Tibial nerve (tissue), 4 donors: ENCODE results near the gene ANKRD53. TPM values are rescaled to one million over a fixed set of nuclear protein-coding genes. Genes with fewer than 3 reads are reported as not detected.

Experiments used
- DNase-seq, 2 donors: peaks; one replicate each; pipeline ENCODE4 v3.0.0-alpha.2; 2019; ENCODE audit warnings: low spot score in 2 of 2
- H3K27ac ChIP-seq, 4 donors: fragments of 200-600 bp; sonication (generic) in 3 of 4; one replicate each; pipeline ENCODE4 v1.5.1; 2017 to 2019; ENCODE audit warnings: mild to moderate bottlenecking in 1 of 4
- H3K27me3 ChIP-seq, 2 donors: fragments of 200-600 bp; sonication (generic) in 1 of 2; one replicate each; pipeline versions ENCODE4 v1.5.1 to v1.6.0; 2017 to 2019
- H3K36me3 ChIP-seq, 3 donors: fragments of 200-600 bp; sonication (generic); one replicate each; pipeline ENCODE4 v1.5.1; 2018 to 2019
- H3K4me1 ChIP-seq, 4 donors: fragments of 200-600 bp; sonication (generic) in 3 of 4; one replicate each; pipeline ENCODE4 v1.5.1; 2017 to 2019
- H3K4me3 ChIP-seq, 4 donors: fragments of 200-600 bp; sonication (generic) in 3 of 4; one replicate each; pipeline ENCODE4 v1.5.1; 2017 to 2019; ENCODE audit warnings: mild to moderate bottlenecking in 1 of 4, moderate library complexity in 1 of 4
- H3K9me3 ChIP-seq, 4 donors: fragments of 200-600 bp; sonication (generic) in 3 of 4; one replicate each; pipeline ENCODE4 v1.5.1; 2017 to 2019
- CTCF ChIP-seq, 5 experiments: fragments of 200-600 bp in 3 of 5; fragments of 450-650 bp in 2 of 5; sonication (generic) in 3 of 5; IDR thresholded peaks; one replicate each; pipeline ENCODE4 v1.5.1; 2016 to 2019; ENCODE audit warnings: antibody characterized with exemption in 5 of 5, mild to moderate bottlenecking in 3 of 5, moderate library complexity in 2 of 5
- EP300 ChIP-seq, 2 donors: sonication (generic); formaldehyde crosslinking; IDR thresholded peaks; one replicate each; pipeline ENCODE4 v1.6.1; 2017; ENCODE audit warnings: antibody characterized with exemption in 2 of 2, mild to moderate bottlenecking in 1 of 2
- POLR2A ChIP-seq, 2 donors: fragments of 450-650 bp; IDR thresholded peaks; one replicate each; pipeline ENCODE4 v1.6.1; 2017; ENCODE audit warnings: antibody characterized with exemption in 2 of 2, mild to moderate bottlenecking in 2 of 2, moderate library complexity in 2 of 2
- whole genome bisulfite sequencing, 2 donors: methylation state at CpG; one replicate each; pipeline ENCODE4 v1.1.5; 2018; 5-methylcytosine and 5-hydroxymethylcytosine counted together
- total RNA-seq, 4 donors: library from RNA; depleted of rRNA; stranded (reverse); fragments of >200 nt; gene quantifications; one replicate each; pipeline ENCODE4 v1.1.0, GENCODE V29; 2016

ANKRD53 gene
- total RNA-seq, 4 donors from 2014 or later = 1.3 to 9.0 (median 2.7) TPM

- H3K36me3 ChIP-seq = no peaks in the 10 kb centered on the region
- DNase-seq = no peak
- H3K4me1 ChIP-seq = peaks cover 0 to 10% (median 0%) of the 10 kb centered on the region in 4 donors
- no peak overlapping the region for H3K27ac ChIP-seq
- TF ChIP-seq CTCF (IDR thresholded peaks at IDR 0.05) (no peak), EP300 (IDR thresholded peaks at IDR 0.05) (no peak), POLR2A (IDR thresholded peaks at IDR 0.05) (no peak)
- H3K9me3 ChIP-seq = no peaks in the 10 kb centered on the region
- 79 to 81% methylated on average over 11 of the region's 11 CpGs for WGBS, 2 donors
- H3K4me3 ChIP-seq = no peak overlapping the region
- no peaks in the 10 kb centered on the region for H3K27me3 ChIP-seq
These were observed 25.7 kb downstream of the ANKRD53 start for GRCh38 chr2:71003966-71004755.

DNA sequence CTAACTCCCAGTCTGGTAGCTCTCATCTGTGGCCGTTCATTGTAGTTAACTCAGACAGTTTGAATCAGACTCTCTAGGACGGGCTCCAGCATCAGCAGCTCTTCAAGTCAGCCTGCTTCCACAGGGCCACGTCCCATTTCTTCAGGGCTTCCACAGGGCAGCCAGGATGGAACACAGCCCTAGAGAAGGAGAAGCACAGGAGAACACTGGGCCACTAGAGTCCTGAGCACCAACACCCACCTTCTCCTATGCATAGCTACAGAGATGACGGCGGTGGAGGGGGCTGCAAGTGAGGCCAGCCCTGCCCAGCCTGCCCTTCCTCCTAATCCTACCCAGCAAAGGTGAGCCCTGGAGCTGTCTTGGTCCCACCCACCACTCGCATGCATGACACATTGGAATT is 26.4 kb downstream of the ANKRD53 start:
- DNase-seq = no peak
- TF ChIP-seq CTCF (IDR thresholded peaks at IDR 0.05) = no peak
- no peak for TF ChIP-seq EP300 (IDR thresholded peaks at IDR 0.05)
- TF ChIP-seq POLR2A (IDR thresholded peaks at IDR 0.05) = no peak
- H3K4me3 ChIP-seq = no peak overlapping the region
- no peak overlapping the region for H3K27ac ChIP-seq
- H3K27me3 ChIP-seq = no peaks in the 10 kb centered on the region
- 85 to 94% methylated on average over 6 of the region's 6 CpGs for WGBS, 2 donors
- no peaks in the 10 kb centered on the region for H3K36me3 ChIP-seq
- no peaks in the 10 kb centered on the region for H3K9me3 ChIP-seq
- peaks cover 0 to 10% (median 0%) of the 10 kb centered on the region in 4 donors for H3K4me1 ChIP-seq

DNA sequence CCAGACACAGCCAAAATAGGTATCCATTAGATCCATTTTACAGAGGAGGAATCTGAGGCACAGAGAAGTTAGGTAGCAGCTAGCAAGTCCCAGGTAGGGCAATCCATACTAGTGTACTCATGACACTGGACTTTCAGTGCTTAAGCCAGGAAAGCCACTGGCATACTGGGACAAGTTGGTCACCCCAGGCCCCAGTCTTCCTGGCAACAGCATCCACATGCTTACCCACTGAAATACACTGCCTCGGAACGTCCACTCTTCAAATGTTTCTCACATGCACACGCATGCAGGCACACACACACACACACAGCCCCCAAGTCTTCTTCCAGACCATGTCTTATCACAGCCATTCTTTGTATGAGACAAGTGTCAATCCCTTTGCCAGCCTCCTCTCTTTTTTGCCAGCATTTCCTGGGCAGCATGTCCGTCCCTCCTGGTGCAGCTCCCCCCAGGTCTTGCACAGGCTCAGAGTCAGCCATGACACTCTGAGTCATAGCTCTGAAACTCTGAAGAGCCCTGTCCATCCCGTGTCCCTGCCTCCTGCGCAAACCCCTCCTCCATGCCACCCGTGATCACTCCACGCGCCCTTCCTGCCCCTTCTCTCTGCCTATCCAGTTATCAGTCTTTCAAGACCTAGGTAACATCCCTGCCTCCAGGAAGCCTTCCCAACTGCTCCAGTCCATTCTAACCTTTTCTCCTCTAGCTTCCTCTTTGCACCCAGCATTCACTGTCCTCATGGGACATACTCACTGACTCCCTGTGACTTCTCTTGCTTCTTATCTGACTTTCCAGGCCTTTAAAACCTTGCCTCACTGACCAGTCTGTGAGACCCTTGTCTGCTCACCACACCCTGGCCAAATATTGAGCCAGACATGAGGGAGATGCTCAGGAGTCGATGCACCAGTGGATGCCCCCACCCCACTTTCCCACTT is 27.1 kb downstream of the ANKRD53 start:
- TF ChIP-seq CTCF (IDR thresholded peaks at IDR 0.05) (no peak), EP300 (IDR thresholded peaks at IDR 0.05) (no peak), POLR2A (IDR thresholded peaks at IDR 0.05) (no peak)
- H3K27me3 ChIP-seq = peaks cover 0 to 3% of the 10 kb centered on the region in 2 donors
- no peak overlapping the region for H3K4me3 ChIP-seq
- no peaks in the 10 kb centered on the region for H3K9me3 ChIP-seq
- WGBS, 2 donors = 73 to 74% methylated on average over 10 of the region's 10 CpGs
- no peak overlapping the region for H3K27ac ChIP-seq
- no peaks in the 10 kb centered on the region for H3K36me3 ChIP-seq
- H3K4me1 ChIP-seq = peaks cover 0 to 10% (median 0%) of the 10 kb centered on the region in 4 donors
- DNase-seq = no peak

DNA sequence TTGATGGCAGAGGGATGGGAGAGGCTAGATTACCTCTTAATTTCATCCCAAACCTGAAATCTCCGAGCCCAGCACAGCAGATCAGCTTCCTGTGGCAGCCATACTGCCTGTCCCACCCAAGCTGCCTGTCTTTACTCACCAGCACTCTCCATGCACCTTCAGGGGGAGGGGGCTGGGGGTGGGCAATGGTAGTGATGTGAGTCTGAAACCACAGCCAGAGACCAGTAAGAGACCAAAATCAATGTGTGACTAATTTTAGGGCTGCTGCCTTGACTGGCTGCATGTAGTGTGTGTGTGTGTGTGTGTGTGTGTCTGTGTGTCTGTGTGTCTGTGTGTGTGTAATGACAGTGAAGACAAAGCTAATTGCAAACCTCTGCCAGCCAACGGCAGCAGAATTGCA is 27.9 kb downstream of the ANKRD53 start:
- no peak for DNase-seq
- TF ChIP-seq CTCF (IDR thresholded peaks at IDR 0.05) = no peak
- no peak for TF ChIP-seq EP300 (IDR thresholded peaks at IDR 0.05)
- TF ChIP-seq POLR2A (IDR thresholded peaks at IDR 0.05) = no peak

More for the DNA sequence above, 27.9 kb downstream of the ANKRD53 start:
- no peak overlapping the region for H3K27ac ChIP-seq
- H3K4me1 ChIP-seq = peaks cover 0 to 3% (median 0%) of the 10 kb centered on the region in 4 donors
- no peaks in the 10 kb centered on the region for H3K9me3 ChIP-seq
- H3K27me3 ChIP-seq = peaks cover 0 to 11% of the 10 kb centered on the region in 2 donors
- WGBS, 2 donors = 45 to 83% methylated on average over 2 of the region's 2 CpGs
- H3K36me3 ChIP-seq = no peaks in the 10 kb centered on the region
- H3K4me3 ChIP-seq = no peak overlapping the region
